ENCODE results near the gene FBXO28. TPM values are rescaled to one million over a fixed set of nuclear protein-coding genes. Genes with fewer than 3 reads are reported as not detected.
A peak's percentile ranks its signal among the peaks of the same experiment; 100 is the strongest.

FBXO28 gene
- total RNA-seq, 3 donors from 2014 or later = 33.1 to 34.1 (median 33.3) TPM

- H3K4me1 Mint-ChIP-seq (ENCODE audit: low read depth) = peaks cover 19% of the 10 kb centered on the region
- H3K9me3 Mint-ChIP-seq = no peaks in the 10 kb centered on the region
- ATAC-seq (no peak), DNase-seq (no peak)
- no peak overlapping the region for H3K4me3 Mint-ChIP-seq
- no peaks in the 10 kb centered on the region for H3K27me3 Mint-ChIP-seq (ENCODE audit: low read depth)
- no peaks in the 10 kb centered on the region for H3K36me3 Mint-ChIP-seq (ENCODE audit: insufficient read depth)
Observed at GRCh38 chr1:224178894-224179293, 65.0 kb downstream of the FBXO28 start.

- no peak for ATAC-seq
- no peak for DNase-seq
- Mint-ChIP-seq H3K4me3 (no peak overlapping the region), H3K9me3 (no peaks in the 10 kb centered on the region), H3K4me1 (ENCODE audit: low read depth) (peaks cover 37% of the 10 kb centered on the region), H3K27me3 (ENCODE audit: low read depth) (no peaks in the 10 kb centered on the region), H3K36me3 (ENCODE audit: insufficient read depth) (peaks cover 2% of the 10 kb centered on the region)
Observed at GRCh38 chr1:224180783-224181452, 67.0 kb downstream of the FBXO28 start.

GRCh38 chr1:224181453-224181810, 67.5 kb downstream of the FBXO28 start:
- DNase-seq = no peak
- Mint-ChIP-seq H3K27me3 (ENCODE audit: low read depth) (no peaks in the 10 kb centered on the region), H3K9me3 (no peaks in the 10 kb centered on the region), H3K4me3 (peak overlapping the region; percentile 82), H3K36me3 (ENCODE audit: insufficient read depth) (peaks cover 2% of the 10 kb centered on the region), H3K4me1 (ENCODE audit: low read depth) (peaks cover 37% of the 10 kb centered on the region)
- ATAC-seq = no peak

- Mint-ChIP-seq H3K4me1 (ENCODE audit: low read depth) (peaks cover 43% of the 10 kb centered on the region), H3K27me3 (ENCODE audit: low read depth) (no peaks in the 10 kb centered on the region), H3K4me3 (peak overlapping the region; percentile 82), H3K36me3 (ENCODE audit: insufficient read depth) (peaks cover 2% of the 10 kb centered on the region), H3K9me3 (no peaks in the 10 kb centered on the region)
- peak; percentile 33 to 41 for ATAC-seq
- DNase-seq = peak; percentile 12
Observed at GRCh38 chr1:224182057-224182865, 68.3 kb downstream of the FBXO28 start.

- ATAC-seq = peak; percentile 81 to 84
- H3K36me3 Mint-ChIP-seq (ENCODE audit: insufficient read depth) = peaks cover 2% of the 10 kb centered on the region
- peaks cover 43% of the 10 kb centered on the region for H3K4me1 Mint-ChIP-seq (ENCODE audit: low read depth)
Observed at GRCh38 chr1:224182866-224183590, 69.1 kb downstream of the FBXO28 start, which contains the start of gene DEGS1. Gene DEGS1, plus strand, starts transcription at chr1:224183240. Its CDS starts 97 bp downstream, at chr1:224183337.

GRCh38 chr1:224183591-224184312, 69.8 kb downstream of the FBXO28 start:
- Mint-ChIP-seq H3K4me3 (peak overlapping the region; percentile 91), H3K36me3 (ENCODE audit: insufficient read depth) (peaks cover 7% of the 10 kb centered on the region), H3K4me1 (ENCODE audit: low read depth) (peaks cover 49% of the 10 kb centered on the region), H3K9me3 (peaks cover 3% of the 10 kb centered on the region), H3K27me3 (ENCODE audit: low read depth) (no peaks in the 10 kb centered on the region)
- DNase-seq = peak; percentile 49
- ATAC-seq = peak; percentile 62 to 64

More at GRCh38 chr1:224182866-224183590, 69.1 kb downstream of the FBXO28 start, which contains the start of gene DEGS1:
- no peaks in the 10 kb centered on the region for H3K27me3 Mint-ChIP-seq (ENCODE audit: low read depth)
- H3K9me3 Mint-ChIP-seq = no peaks in the 10 kb centered on the region
- DNase-seq = peak; percentile 76
- peak within 1 kb of the TSS; percentile 91 for H3K4me3 Mint-ChIP-seq

- ATAC-seq = no peak
- no peaks in the 10 kb centered on the region for H3K27me3 Mint-ChIP-seq (ENCODE audit: low read depth)
- H3K36me3 Mint-ChIP-seq (ENCODE audit: insufficient read depth) = peaks cover 13% of the 10 kb centered on the region
- H3K4me1 Mint-ChIP-seq (ENCODE audit: low read depth) = peaks cover 57% of the 10 kb centered on the region
- H3K4me3 Mint-ChIP-seq = peak overlapping the region; percentile 91
- DNase-seq = no peak
- H3K9me3 Mint-ChIP-seq = peaks cover 3% of the 10 kb centered on the region
Observed at GRCh38 chr1:224185208-224185607, 71.3 kb downstream of the FBXO28 start.

GRCh38 chr1:224188286-224188685, 74.4 kb downstream of the FBXO28 start:
- Mint-ChIP-seq H3K36me3 (ENCODE audit: insufficient read depth) (peaks cover 19% of the 10 kb centered on the region), H3K4me3 (peak overlapping the region; percentile 16), H3K4me1 (ENCODE audit: low read depth) (peaks cover 45% of the 10 kb centered on the region), H3K9me3 (peaks cover 3% of the 10 kb centered on the region), H3K27me3 (ENCODE audit: low read depth) (no peaks in the 10 kb centered on the region)
- ATAC-seq (peak; percentile 35 to 38), DNase-seq (no peak)

- ATAC-seq (no peak), DNase-seq (no peak)
- Mint-ChIP-seq H3K9me3 (peaks cover 3% of the 10 kb centered on the region), H3K27me3 (ENCODE audit: low read depth) (no peaks in the 10 kb centered on the region), H3K4me1 (ENCODE audit: low read depth) (peaks cover 38% of the 10 kb centered on the region), H3K4me3 (no peak overlapping the region), H3K36me3 (ENCODE audit: insufficient read depth) (peaks cover 27% of the 10 kb centered on the region)
Observed at GRCh38 chr1:224189561-224189960, 75.7 kb downstream of the FBXO28 start.

GRCh38 chr1:224192082-224192788, 78.3 kb downstream of the FBXO28 start:
- Mint-ChIP-seq H3K9me3 (peaks cover 3% of the 10 kb centered on the region), H3K4me3 (no peak overlapping the region), H3K4me1 (ENCODE audit: low read depth) (peaks cover 19% of the 10 kb centered on the region), H3K27me3 (ENCODE audit: low read depth) (no peaks in the 10 kb centered on the region), H3K36me3 (ENCODE audit: insufficient read depth) (peaks cover 28% of the 10 kb centered on the region)
- ATAC-seq (peak; percentile 66 to 67), DNase-seq (no peak)

- peaks cover 17% of the 10 kb centered on the region for H3K4me1 Mint-ChIP-seq (ENCODE audit: low read depth)
- ATAC-seq (peak in 1 of 2 donors; percentile 26), DNase-seq (no peak)
- no peaks in the 10 kb centered on the region for H3K27me3 Mint-ChIP-seq (ENCODE audit: low read depth)
- peaks cover 25% of the 10 kb centered on the region for H3K36me3 Mint-ChIP-seq (ENCODE audit: insufficient read depth)
- H3K9me3 Mint-ChIP-seq = peaks cover 1% of the 10 kb centered on the region
- no peak overlapping the region for H3K4me3 Mint-ChIP-seq
Observed at GRCh38 chr1:224193319-224193966, 79.5 kb downstream of the FBXO28 start.

GRCh38 chr1:224196813-224197600, 83.1 kb downstream of the FBXO28 start:
- no peaks in the 10 kb centered on the region for H3K9me3 Mint-ChIP-seq
- H3K36me3 Mint-ChIP-seq (ENCODE audit: insufficient read depth) = peaks cover 16% of the 10 kb centered on the region
- H3K4me3 Mint-ChIP-seq = no peak overlapping the region
- H3K27me3 Mint-ChIP-seq (ENCODE audit: low read depth) = no peaks in the 10 kb centered on the region
- no peak for ATAC-seq
- DNase-seq = no peak
- peaks cover 4% of the 10 kb centered on the region for H3K4me1 Mint-ChIP-seq (ENCODE audit: low read depth)
